HG03108 (cell line): ENCODE data around the gene DISC1.

Source experiments
- ATAC-seq: cut with Tn5 transposase; IDR thresholded peaks from one replicate; pipeline ENCODE4 v1.9.1; 2021; ENCODE audit warnings: moderate library complexity; ENCODE audit not compliant: unreplicated experiment

The DISC1 gene

DNA sequence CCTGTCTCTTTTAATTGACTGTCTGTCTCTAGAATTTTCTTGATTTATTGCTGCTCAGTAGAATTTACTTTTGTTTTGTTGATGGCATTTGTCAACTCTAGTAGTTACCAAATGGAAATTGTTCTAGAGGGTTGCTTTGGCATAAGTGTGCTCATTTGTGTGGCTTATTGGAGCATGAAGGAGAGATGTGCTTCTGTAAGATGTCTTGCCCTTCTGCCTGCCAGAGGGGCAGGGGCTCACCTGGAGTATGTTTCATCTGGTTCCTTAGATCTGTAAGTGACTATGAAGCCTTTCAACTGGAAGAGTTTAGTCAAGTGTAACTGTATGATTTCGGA lies 345.5 kb downstream of the DISC1 start:
- no peak for ATAC-seq

DNA sequence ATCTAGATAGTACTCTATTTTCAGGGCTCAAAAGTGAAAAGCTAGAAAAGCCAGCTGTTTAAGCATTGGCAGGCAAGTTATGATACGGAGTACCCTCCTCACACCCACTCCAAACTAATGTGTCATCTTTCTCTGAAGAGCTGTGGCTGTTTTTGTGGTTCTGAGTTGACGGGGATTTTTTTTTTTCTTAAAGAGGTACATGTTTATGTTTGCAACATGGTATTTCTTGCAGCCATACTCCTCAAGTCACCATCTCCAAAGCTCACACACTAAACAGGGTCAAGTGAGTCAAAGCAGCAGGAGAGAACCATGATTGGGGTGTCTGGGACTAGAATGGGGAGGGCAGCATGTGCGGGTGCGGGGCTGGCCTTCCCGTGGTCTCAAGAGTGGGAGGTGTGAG lies 347.2 kb downstream of the DISC1 start:
- ATAC-seq: no peak

DNA sequence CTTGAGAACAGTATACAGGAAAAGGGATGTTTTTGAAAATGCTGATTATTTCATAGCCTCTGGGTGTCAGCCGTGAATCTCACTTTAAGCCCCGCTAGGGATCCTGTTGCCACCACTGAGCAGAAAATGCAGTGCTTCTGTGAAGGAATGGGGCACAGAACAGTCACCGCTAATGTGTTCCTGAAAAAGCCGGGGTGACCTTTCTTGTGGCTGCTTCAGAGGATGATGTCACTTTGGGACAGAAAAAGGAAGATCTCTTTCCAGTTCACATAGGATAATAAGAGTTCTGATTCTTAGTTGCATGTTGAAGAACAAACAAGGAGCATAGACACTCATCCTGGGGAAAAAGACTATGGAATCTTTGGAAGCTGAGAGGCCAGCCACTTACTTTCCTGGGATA lies 349.6 kb downstream of the DISC1 start:
- ATAC-seq: no peak

DNA sequence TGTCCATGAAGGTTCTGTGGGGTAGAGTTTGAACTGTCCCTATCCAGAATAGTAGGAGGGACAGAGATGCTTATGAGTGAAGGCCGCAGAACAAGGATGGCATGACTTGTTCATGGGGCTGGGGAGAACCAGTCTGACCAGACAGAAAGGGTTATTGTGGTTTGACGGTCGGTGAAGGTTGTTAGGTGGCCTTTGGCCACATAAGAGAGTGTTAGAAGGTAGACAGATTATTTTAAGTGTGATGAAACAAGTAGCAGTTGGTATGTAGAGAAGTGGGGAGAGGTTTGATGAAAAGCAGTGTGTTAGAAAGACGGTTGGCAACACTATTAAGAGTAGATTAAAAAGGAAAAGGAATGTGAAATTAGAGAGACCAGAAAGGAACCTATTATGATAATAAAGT lies 355.1 kb downstream of the DISC1 start:
- no peak for ATAC-seq

DNA sequence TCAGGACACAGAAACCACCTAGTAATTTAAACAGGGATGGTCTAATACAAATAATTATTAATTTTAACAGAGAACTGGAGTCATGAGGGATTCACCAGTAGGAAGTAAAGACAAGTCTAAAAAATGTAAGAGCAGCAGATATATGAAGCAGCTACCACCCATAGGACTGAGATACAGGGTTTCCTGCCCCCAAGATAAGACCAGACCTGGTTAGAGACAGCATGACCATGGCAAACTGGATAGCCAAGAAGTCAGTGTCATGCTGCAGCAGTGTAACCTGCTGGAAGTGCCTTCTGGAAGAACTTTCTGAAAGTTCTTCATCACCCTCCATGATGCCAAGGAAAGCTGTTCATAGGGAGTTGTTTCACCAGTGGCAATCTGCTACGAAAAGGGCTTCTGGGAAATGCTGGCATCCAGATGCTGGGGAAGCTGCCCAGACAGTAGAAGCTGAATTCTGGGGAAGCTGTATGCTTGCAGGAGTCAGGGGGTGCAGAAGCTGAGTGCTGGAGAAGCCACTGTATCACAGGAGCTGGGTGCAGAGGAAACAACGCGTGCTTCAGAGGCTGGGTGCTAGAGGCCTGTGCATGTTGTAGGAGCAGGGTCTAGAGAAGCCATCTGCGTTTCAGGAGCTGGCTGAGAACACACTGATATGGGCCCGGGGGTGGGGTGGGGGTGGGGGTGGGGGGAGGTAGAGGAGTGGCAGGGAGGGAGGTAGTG lies 356.4 kb downstream of the DISC1 start:
- ATAC-seq: no peak

DNA sequence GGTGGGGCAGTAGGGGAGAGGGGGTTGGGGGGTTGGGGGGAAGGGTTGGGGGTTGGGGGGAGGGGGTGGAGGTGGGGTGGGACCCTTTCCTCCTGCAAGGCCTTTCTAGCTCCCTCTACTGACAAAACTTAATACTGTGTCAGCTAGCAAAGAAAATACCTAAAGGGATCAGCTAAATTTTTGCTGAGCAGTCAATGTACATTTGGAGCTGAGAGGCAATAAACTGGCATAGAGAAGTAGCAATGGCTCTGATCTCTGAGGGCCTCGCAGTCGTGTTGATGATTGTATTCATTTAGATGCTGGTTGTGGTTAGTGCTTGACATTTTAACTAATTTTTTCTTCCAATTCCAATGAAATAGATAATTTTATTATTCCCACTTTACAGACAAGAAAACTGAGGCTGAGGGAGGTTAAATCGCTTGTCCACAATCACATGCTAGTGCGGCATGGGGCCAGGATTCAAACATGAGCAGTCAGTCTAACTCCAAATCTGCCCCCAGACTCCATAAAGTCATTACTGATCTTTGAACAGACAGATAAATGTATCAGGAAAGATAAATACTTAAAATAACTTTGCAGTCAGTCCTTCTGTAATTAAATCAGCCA lies 357.1 kb downstream of the DISC1 start:
- no peak for ATAC-seq

DNA sequence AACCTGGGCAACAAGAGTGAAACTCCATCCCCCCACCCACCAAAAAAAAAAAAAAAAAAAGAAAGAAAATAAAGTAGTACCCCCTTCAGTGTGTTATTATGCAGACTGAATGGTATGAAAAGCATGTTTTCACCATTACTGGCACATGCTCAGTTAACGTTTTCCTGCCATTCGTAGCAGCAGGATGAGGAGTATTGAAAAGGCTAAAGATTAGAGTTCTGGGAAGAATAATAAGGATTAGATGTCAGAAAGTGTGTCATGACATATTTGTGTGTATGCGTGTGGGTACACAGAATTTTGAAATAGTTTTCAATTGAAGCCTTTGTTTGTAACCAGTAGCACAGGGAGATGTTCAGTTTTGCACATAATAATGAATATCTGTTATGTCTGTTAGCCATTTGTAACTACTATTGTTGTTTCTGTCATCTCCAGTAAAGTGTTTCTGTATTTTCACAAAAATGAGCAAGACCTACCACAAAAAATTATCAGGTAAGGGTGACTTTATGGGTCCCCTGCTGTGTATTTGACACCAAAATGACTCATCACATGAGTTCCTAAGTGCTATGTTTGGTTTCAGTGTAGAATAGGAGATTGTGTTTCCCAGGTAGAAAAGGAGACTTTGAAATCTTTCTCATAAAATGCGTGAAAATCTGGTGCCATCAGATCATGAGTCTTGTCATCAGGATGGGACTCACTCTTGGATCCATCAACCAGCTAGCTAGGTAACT lies 358.9 kb downstream of the DISC1 start:
- no peak for ATAC-seq

DNA sequence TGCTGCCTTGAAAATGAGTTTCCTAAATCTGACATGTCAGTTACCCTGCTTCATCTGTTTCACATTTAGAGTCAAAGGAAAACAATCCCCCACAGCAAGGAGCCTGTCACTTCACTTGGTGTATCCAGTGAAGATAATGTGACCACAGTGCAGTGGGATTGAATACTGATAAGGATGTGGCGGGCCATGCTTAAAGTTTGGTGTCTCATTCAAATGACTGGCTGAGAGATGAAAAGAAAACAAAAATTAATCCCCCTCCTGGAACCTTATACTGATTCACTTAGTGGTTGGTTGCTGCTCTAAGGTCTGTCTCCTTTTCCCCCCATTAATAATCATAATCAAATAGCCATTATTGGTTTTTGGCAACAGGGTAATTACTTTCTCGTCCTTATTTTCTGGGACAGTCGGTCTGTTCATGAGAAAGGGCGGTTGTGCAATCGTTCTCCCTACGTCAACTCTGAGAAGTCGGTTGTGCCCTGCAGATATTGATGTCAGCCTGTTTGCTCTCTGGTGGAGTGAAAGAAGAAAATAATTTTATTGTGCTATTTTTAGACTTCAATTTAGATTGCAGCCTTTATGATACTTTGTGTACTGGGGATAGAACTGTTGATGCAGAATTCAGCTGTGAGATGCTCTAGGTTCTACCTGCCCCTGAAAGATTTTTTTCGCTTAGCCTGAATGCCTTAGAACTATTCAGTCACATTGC lies 360.2 kb downstream of the DISC1 start:
- no peak for ATAC-seq

DNA sequence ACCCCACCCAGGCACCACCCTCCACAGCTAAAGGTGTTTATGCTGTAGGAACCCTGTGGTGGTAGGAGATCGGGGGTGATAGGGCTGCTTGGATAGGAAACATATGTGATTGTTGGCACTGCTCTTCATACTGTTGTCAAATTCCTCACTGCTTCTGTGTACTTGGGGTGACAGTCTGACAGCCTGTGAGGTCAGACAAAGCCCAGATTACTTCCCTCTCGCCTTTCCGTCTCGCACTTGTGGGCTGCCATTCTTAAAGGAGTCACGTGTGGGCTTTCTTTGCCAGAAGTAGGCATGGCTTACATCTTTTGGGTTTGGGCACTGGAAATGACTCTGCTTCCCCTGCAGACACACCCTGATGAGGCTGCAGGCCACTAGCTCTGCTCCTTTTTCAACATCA lies 363.8 kb downstream of the DISC1 start:
- no peak for ATAC-seq

DNA sequence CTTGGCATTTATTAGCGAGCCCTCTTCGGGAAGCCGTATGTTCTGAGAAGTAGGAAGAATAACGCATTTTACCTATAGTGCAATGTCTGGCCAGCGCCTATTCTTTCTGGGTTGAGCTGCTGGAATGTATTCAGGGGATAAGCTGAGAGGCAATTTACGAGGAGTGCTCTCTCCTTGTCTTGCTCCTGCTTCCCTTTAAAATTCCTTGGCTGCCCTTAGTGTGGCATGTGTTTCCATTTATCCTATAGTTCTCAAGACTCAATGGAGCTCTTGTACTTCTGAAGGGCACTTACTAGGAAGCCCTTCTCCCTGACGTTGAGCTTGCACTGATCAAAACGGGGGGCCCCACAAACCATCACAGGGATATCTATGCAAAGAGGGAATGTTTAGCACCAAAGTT lies 364.6 kb downstream of the DISC1 start:
- no peak for ATAC-seq

DNA sequence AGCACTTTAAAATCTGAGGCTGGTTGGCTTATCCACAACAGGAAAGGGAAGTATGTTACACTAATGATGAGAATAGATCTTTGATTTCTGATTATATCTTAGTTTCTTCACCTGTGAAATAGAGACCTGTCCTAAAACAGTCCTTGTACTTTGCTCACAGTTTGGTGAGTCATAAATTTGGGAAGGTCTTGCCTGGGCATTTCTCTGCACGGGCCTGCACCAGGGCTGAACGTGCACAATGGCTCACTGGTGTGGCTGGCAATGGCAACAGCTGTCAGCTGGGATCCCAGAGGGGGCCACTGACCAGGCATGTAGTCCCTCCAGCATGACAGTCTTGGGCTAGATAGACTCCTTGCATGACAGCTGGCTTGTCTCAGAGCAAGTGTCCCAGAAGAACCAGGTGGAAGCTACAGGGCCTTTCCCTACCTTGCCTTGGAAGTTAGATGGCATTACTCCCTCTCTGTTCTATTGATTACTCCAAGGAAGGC lies 367.4 kb downstream of the DISC1 start:
- no peak for ATAC-seq

DNA sequence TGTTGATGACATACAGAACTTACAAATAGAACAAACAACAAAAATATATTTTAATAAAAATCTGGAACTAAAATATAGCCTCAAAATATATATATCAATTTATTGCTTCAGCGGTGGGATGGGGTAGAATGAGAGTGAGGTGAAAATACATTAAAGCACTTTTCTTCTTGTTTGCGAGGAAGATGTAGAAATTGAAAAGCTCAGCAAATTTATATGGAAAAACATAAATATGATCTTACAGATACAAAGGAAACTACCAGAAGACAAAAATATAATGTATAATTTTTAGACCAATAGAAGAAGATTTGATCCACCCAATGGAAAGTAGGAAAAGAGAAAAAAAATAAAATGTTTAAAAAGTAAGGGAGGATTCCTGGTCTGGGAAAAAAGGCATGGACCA lies 372.2 kb downstream of the DISC1 start:
- no peak for ATAC-seq

DNA sequence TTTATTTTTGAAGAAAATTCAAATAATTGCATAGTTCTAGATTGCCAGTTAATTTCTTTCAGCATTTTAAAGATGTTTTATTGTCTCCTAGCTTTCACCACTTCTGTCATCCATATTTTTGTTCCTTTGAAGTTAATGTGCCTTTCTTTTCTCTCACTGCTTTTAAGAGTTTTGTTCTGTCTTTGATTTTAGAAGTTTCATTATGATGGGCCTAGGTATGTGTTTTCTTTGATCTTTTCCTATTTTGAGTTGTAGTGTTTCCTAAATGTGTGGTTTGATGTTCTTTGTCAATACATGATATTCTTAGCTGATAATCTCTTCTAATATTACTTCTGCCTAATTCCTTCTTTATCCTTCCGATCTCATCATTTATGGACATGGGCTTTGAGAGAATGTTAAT lies 378.7 kb downstream of the DISC1 start:
- ATAC-seq: no peak

DNA sequence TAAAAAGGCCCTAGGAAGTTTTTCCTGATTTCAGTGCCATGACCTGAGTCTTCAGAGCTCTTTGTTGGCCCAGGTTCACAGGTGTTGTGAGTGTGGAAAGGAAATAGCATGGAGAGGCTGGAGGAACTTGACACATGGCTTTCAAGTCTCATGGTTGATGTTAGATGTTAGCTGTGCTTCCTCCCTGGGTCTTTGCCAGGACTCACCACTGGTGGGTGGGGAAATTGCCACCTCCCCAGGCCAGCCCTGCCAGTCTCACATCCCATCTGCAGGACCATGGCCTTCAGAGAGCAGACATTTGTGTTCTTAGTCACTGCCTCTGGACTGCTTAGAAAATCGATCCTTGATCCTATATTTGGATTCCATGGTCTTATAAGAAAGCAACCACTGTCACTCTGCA lies 383.2 kb downstream of the DISC1 start:
- no peak for ATAC-seq

DNA sequence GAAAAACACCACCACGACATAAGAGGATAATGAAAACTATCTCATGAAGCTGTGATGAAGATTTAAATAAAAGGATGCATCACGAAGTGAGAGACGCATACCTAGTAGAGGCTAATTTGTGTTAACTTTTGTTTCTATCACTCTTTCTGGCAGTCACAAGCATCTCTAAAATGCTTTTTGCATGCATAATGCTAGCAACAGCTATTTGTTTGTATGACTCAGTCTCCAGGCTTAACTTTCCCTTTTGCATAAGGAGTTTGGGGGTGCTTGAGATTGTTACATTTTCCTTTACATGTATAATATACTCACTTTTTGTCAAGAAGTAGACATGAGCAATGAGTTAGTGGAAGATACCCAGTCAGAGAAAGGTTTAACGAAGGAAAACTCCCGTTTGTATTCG lies 385.4 kb downstream of the DISC1 start:
- no peak for ATAC-seq

DNA sequence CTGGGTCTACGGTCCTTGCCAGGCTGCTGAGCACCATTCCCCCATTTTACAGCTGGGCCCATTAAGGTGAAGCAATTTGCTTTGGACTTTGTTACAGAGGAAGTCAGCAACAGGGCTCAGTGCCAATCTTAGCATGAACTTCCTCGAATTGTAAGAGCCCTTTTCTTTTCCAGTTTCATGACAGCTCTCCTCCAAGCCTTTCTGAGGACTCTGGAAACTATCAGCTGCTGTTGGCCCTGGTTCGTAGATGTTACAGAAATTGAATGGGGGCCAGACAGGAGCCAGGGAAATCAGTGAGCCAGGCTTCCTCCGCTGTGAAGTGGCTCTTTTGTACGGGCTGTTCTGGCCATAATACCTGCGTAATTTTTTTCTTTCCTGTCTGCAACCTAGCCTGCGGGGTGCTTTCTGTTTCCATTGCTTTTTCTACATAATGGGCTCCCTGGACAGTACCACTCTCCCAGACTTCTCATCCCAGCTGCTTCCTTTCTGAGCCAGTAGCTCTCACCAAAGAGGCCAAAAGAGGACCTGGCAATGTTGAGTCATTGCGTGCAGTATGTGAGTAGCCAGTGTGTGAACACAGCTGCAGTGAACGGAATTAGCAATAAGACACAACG lies 386.3 kb downstream of the DISC1 start:
- ATAC-seq: no peak

DNA sequence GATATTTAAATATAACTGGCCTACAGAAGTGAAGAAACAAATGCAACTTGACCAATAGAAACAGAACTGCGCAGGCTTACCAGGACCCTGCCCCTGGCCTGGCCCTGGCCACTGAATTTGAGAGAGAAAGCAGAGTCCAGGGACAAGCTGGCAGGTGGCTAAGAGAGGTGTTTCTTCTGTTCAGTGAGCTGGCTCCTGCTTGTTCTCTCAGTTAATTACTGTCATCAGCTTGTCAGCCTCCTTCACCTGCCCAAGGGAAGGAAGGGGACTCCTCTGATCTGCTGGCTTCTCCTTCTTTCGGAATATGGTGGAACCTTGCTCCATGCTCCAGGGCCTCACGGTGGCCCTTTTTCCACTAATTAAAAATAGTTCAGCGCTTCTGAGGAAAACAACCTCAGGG lies 388.4 kb downstream of the DISC1 start:
- ATAC-seq: no peak

DNA sequence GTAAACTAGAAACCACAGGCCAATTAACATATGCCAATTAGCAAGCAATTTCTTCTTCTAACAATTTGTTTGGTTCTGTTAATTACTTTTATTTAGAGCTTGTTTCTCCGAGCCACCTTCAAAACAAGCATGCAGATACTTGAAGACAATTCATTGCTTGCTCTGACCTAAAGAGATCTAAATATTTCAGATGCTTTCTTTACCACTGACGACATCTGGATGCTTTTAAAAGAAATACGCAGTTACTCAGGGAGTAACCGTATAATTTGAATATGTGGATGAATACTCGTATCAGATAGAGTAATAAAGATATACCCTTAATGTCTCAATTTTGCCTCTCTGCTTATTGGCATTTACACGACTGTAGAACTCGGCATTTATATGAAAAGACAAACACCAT lies 390.0 kb downstream of the DISC1 start:
- no peak for ATAC-seq

DNA sequence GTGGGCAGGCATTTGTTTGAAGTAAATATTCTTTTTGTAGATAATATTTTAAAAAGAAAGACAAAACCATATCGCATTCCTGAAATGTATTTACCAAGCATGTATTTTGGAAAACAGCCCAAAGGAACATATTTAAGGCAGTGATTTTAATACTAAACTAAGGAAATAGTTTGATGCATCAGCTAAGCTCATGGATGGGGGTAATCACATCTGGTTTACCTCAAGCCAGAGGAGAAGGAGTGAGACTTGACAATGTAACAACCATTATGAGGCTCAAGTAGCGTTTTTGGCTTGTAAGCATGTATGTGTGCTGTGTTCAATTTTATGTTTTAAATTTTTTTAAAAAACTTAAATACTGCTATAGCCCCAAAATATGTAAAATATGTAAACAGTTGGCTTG lies 390.5 kb downstream of the DISC1 start:
- ATAC-seq: no peak

DNA sequence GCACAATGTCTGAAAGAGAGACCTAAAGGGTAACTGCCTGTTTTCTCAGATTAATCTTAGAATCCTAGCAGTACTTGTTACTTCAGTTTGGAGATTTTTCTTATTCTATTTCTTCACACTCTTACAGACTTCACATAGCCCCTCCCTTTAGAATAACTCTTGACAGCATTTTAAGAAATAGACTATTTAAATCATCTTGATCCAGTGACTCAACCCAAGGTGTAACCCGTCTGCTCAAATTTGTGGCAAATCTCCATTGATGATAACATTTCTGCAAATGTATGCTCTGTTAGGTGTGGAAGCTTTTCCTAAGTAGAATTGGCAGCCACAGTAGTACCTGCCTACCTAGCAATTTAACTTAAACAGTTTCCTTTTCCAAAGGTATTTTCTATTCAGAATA lies 391.2 kb downstream of the DISC1 start:
- no peak for ATAC-seq
